HEK293 (cell line): ENCODE data around the gene RASA2.
"Not testable (repeated sequence)": the region's sequence is repeated elsewhere in the genome, so short reads cannot be mapped to it uniquely, and the experiment has no call there.

Experiments
- BCL11A ChIP-seq: fragments of 450-650 bp; formaldehyde crosslinking; IDR thresholded peaks from 2 replicates; pipeline ENCODE4 v1.5.1; 2016; ENCODE audit warnings: low read depth, missing biosample characterization, missing genetic modification characterization
- ZBTB8A ChIP-seq: fragments of 450-650 bp; formaldehyde crosslinking; IDR thresholded peaks from 2 replicates; pipeline ENCODE4 v1.5.1; 2016; ENCODE audit warnings: missing biosample characterization, missing genetic modification characterization
- ZNF121 ChIP-seq: fragments of 450-650 bp; formaldehyde crosslinking; IDR thresholded peaks from 2 replicates; pipeline ENCODE4 v1.5.1; 2016; ENCODE audit warnings: missing biosample characterization, missing genetic modification characterization
- ZNF560 ChIP-seq: fragments of 450-650 bp; formaldehyde crosslinking; IDR thresholded peaks from 2 replicates; pipeline ENCODE4 v1.5.1; 2017; ENCODE audit warnings: missing biosample characterization, missing genetic modification characterization, borderline replicate concordance
- TF ChIP-seq, protein P1 (sequence below): fragments of 450-650 bp; formaldehyde crosslinking; IDR thresholded peaks from 2 replicates; pipeline ENCODE4 v1.5.1; 2016; ENCODE audit warnings: missing biosample characterization, missing genetic modification characterization
- TF ChIP-seq, protein P2 (sequence below): fragments of 450-650 bp; formaldehyde crosslinking; IDR thresholded peaks from 2 replicates; pipeline ENCODE4 v1.5.1; 2016; ENCODE audit warnings: missing biosample characterization, missing genetic modification characterization
- TF ChIP-seq, protein P3 (sequence below): fragments of 450-650 bp; formaldehyde crosslinking; IDR thresholded peaks from 2 replicates; pipeline ENCODE4 v1.5.1; 2016; ENCODE audit warnings: missing biosample characterization, missing genetic modification characterization, borderline replicate concordance

DNA sequence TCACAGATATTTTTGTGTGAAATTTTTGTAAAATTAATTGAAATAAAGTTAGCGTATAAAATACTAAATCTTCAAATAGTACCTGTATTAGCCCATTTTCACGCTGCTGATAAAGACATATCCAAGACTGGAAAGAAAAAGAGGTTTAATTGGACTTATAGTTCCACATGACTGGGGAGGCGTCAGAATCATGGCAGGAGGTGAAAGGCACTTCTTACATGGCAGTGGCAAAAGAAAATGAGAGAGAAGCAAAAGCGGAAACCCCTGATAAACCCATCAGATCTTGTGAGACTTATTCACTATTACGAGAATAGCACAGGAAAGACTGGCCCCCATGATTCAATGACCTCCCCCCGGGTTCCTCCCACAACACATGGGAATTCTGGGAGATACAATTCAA, 49.2 kb downstream of the RASA2 start:
- TF ChIP-seq, protein P1, sequence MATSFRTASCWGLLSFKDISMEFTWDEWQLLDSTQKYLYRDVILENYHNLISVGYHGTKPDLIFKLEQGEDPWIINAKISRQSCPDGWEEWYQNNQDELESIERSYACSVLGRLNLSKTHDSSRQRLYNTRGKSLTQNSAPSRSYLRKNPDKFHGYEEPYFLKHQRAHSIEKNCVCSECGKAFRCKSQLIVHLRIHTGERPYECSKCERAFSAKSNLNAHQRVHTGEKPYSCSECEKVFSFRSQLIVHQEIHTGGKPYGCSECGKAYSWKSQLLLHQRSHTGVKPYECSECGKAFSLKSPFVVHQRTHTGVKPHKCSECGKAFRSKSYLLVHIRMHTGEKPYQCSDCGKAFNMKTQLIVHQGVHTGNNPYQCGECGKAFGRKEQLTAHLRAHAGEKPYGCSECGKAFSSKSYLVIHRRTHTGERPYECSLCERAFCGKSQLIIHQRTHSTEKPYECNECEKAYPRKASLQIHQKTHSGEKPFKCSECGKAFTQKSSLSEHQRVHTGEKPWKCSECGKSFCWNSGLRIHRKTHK (tag by site-specific recombination): not testable (repeated sequence)
- TF ChIP-seq, protein P2, sequence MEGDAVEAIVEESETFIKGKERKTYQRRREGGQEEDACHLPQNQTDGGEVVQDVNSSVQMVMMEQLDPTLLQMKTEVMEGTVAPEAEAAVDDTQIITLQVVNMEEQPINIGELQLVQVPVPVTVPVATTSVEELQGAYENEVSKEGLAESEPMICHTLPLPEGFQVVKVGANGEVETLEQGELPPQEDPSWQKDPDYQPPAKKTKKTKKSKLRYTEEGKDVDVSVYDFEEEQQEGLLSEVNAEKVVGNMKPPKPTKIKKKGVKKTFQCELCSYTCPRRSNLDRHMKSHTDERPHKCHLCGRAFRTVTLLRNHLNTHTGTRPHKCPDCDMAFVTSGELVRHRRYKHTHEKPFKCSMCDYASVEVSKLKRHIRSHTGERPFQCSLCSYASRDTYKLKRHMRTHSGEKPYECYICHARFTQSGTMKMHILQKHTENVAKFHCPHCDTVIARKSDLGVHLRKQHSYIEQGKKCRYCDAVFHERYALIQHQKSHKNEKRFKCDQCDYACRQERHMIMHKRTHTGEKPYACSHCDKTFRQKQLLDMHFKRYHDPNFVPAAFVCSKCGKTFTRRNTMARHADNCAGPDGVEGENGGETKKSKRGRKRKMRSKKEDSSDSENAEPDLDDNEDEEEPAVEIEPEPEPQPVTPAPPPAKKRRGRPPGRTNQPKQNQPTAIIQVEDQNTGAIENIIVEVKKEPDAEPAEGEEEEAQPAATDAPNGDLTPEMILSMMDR (tag by site-specific recombination): not testable (repeated sequence)
- TF ChIP-seq ZNF560, ZBTB8A, ZNF121, BCL11A (tag by site-specific recombination): not testable (repeated sequence)
- TF ChIP-seq, protein P3, sequence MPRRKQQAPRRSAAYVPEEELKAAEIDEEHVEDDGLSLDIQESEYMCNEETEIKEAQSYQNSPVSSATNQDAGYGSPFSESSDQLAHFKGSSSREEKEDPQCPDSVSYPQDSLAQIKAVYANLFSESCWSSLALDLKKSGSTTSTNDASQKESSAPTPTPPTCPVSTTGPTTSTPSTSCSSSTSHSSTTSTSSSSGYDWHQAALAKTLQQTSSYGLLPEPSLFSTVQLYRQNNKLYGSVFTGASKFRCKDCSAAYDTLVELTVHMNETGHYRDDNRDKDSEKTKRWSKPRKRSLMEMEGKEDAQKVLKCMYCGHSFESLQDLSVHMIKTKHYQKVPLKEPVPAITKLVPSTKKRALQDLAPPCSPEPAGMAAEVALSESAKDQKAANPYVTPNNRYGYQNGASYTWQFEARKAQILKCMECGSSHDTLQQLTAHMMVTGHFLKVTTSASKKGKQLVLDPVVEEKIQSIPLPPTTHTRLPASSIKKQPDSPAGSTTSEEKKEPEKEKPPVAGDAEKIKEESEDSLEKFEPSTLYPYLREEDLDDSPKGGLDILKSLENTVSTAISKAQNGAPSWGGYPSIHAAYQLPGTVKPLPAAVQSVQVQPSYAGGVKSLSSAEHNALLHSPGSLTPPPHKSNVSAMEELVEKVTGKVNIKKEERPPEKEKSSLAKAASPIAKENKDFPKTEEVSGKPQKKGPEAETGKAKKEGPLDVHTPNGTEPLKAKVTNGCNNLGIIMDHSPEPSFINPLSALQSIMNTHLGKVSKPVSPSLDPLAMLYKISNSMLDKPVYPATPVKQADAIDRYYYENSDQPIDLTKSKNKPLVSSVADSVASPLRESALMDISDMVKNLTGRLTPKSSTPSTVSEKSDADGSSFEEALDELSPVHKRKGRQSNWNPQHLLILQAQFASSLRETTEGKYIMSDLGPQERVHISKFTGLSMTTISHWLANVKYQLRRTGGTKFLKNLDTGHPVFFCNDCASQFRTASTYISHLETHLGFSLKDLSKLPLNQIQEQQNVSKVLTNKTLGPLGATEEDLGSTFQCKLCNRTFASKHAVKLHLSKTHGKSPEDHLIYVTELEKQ: not testable (repeated sequence)
